Measurements from ENCODE around the gene GJA10.

GRCh38 chr6:89921691-89922090 is 27.4 kb downstream of the GJA10 start:
- TF ChIP-seq, protein P1, sequence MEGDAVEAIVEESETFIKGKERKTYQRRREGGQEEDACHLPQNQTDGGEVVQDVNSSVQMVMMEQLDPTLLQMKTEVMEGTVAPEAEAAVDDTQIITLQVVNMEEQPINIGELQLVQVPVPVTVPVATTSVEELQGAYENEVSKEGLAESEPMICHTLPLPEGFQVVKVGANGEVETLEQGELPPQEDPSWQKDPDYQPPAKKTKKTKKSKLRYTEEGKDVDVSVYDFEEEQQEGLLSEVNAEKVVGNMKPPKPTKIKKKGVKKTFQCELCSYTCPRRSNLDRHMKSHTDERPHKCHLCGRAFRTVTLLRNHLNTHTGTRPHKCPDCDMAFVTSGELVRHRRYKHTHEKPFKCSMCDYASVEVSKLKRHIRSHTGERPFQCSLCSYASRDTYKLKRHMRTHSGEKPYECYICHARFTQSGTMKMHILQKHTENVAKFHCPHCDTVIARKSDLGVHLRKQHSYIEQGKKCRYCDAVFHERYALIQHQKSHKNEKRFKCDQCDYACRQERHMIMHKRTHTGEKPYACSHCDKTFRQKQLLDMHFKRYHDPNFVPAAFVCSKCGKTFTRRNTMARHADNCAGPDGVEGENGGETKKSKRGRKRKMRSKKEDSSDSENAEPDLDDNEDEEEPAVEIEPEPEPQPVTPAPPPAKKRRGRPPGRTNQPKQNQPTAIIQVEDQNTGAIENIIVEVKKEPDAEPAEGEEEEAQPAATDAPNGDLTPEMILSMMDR (conservative IDR thresholded peaks at IDR 0.05; ENCODE audit: low read depth, low read length): no peak
- no peak for TF ChIP-seq EZH2 (IDR thresholded peaks at IDR 0.05; ENCODE audit: low read length, unreplicated experiment)
